NCI-H82 (cell line): ENCODE measurements around the gene METTL27.
"Not testable (repeated sequence)": the region's sequence is repeated elsewhere in the genome, so short reads cannot be mapped to it uniquely, and the experiment has no call there.

Source experiments
- DNase-seq: peaks from one replicate; lab custom pipeline; 2025; lab: John Stamatoyannopoulos, UW

Gene METTL27

GRCh38 chr7:73821597-73822285 is 20.6 kb downstream of the METTL27 start:
- DNase-seq: not testable (repeated sequence)

GRCh38 chr7:73820013-73820412 is 22.3 kb downstream of the METTL27 start:
- DNase-seq: no peak

DNA sequence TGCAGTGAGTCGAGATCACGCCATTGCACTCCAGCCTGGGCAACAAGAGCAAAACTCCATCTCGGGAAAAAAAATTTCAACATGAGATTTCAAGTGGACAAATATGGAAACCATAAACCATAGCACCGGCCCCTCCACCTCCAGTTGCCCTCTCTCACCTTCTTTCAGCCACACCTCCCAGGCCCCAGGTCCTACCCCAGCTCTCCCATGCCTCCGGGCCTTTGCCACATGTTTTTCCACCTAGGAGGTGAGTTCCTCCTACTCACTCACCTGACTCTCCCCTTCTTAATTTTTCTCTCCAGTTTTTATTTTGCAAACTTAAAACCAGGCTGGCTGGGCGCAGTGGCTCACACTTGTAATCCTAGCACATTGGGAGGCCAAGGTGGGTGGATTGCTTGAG is 25.2 kb downstream of the METTL27 start:
- DNase-seq: no peak

GRCh38 chr7:73815436-73815835 is 26.9 kb downstream of the METTL27 start:
- DNase-seq: no peak

GRCh38 chr7:73812996-73813395 is 29.3 kb downstream of the METTL27 start:
- no peak for DNase-seq

GRCh38 chr7:73811760-73812168 is 30.6 kb downstream of the METTL27 start:
- peak; percentile 80 for DNase-seq

DNA sequence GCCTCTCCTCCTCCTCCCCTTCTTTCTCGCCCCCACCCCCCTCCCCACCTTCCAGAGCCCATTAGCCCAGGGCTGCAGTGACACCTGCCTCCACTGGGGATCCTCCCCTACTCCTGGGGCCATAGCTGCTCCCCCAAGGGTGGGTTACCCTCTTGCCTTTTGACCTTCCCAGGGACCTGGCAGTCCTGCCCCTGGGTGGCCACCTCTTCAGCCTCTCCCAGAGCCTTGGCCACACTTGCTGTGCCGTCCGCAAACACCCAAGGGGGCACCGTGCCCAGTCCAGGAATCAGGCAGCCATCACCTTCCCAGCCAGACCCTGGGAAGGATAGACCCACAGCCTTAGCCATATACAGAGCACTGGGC is 31.3 kb downstream of the METTL27 start:
- DNase-seq: no peak

- DNase-seq: no peak
These were observed 32.8 kb downstream of the METTL27 start for GRCh38 chr7:73809467-73809951.

DNA sequence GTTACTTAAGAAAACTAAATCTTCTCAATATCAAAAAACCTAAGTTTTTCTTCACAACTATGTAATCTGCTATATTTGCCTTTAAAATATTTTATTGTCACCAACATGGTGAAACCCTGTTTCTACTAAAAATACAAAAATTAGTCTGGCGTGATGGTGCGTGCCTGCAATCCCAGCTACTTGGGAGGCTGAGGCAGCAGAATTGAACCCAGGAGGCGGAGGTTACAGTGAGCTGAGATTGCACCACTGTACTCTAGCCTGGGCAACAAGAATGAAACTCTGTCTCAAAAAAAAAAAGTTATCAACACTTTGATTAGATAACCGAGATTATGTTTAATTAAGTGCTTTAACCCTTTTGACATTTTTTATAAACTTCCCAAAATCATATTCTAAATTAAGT is 39.9 kb downstream of the METTL27 start:
- DNase-seq: no peak

GRCh38 chr7:73801577-73801976 is 40.7 kb downstream of the METTL27 start:
- no peak for DNase-seq

DNA sequence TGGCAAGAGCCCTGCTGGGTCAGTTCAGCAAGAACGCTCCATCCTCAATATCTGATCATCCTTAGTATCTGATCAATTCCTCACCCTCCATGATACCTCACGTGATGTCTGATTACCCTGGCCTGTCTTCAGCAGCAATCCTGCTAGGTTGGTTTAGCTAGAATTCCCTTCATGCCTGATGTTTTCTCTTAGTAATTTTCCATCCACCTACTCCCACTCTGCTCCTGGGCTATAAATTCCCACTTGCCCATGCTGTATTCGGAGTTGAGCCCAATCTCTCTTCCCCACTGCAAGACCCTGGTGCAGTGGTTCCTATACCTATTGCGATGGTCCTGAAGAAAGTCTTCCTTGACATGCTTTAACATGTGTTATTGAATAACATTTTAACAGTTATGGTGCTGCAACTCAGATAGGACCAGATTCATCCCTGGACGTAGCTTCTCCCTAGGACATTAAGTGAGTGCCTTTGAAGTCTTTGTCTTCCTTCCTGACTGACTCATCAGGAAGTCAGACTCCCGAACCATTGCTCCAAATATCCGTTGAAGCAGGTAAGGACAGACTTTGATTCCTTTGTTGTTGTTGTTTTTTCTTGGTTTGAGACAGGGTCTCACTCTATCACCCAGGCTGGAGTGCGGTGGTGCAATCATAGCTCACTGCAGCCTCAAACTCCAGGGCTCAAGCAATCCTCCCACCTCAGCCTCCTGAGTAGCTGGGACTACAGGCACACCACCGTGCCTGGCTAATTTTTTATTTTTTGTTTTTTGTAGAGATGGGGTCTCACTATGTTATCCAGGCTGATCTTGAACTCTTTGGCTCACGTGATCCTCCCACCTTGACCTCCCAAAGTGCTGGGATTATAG is 42.8 kb downstream of the METTL27 start:
- no peak for DNase-seq

DNA sequence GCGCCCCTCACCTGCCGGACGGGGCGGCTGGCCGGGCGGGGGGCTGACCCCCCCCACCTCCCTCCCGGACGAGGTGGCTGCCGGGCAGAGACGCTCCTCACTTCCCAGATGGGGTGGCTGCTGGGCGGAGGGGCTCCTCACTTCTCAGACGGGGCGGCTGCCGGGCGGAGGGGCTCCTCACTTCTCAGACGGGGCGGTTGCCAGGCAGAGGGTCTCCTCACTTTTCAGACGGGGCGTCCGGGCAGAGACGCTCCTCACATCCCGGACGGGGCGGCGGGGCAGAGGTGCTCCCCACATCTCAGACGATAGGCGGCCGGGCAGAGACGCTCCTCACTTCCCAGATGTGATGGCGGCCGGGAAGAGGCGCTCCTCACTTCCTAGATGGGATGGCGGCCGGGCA is 45.1 kb downstream of the METTL27 start:
- DNase-seq: not testable (repeated sequence)

DNA sequence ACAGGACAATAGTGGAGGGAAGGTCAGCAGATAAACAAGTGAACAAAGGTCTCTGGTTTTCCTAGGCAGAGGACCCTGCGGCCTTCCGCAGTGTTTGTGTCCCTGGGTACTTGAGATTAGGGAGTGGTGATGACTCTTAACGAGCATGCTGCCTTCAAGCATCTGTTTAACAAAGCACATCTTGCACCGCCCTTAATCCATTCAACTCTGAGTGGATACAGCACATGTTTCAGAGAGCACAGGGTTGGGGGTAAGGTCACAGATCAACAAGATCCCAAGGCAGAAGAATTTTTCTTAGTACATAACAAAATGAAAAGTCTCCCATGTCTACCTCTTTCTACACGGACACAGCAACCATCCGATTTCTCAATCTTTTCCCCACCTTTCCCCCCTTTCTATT is 45.7 kb downstream of the METTL27 start:
- DNase-seq: not testable (repeated sequence)

DNA sequence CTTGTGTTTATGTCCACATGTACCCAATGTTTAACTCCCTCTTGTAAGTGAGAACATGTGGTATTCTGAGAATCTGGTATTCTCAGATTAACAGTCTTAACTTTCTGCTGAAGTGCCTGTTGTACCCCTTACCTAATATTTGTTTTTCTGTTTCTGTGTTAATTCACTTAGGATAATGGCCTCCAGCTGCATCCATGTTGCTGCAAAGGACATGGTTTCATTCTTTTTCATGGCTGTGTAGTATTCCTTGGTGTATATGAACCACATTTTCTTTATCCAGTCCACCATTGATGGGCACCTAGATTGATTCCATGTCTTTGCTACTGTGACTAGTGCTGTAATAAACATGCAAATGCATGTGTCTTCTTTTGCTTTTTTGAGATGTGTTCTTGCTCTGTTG is 47.1 kb downstream of the METTL27 start:
- not testable (repeated sequence) for DNase-seq

DNA sequence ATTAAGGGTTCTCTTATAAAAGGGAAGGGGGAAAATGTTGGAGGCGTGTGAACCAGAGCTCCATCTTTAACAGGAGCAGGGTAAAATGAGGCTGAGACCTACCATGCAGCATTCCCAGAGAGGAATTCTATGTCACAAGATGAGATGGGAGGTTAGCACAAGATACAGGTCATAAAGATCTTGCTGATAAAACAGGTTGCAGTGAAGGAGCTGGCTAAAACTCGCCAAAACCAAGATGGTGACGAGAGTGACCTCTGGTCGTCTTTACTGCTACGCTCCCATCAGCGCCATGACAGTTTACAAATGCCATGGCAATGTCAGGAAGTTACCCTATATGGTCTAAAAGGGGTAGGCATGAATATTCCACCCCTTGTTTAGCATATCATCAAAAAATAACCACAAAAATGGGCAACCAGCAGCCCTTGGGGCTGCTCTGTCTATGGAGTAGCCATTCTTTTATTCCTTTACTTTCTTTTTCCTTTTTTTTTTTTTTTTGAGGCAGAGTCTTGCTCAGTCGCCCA is 51.1 kb downstream of the METTL27 start:
- not testable (repeated sequence) for DNase-seq

GRCh38 chr7:73789051-73789450 is 53.3 kb downstream of the METTL27 start:
- DNase-seq: no peak

GRCh38 chr7:73787786-73788048 is 54.6 kb downstream of the METTL27 start:
- not testable (repeated sequence) for DNase-seq

GRCh38 chr7:73786588-73786987 is 55.7 kb downstream of the METTL27 start:
- no peak for DNase-seq
